Psoas muscle (tissue), 8 donors: Measurements from ENCODE around the gene SNX8. TPM values are rescaled to one million over a fixed set of nuclear protein-coding genes. Genes with fewer than 3 reads are reported as not detected.

Experiments used
- ATAC-seq, 4 donors: fragments of 200-7000 bp; cut with Tn5 transposase; one replicate each; pipeline ENCODE4 v1.9.1; 2020; ENCODE audit warnings: moderate library complexity in 3 of 4, mild to moderate bottlenecking in 2 of 4
- DNase-seq, 2 donors: peaks; one replicate each; pipeline ENCODE4 v3.0.0-alpha.2; 2020
- H3K27ac ChIP-seq: fragments of 200-600 bp; one replicate; pipeline ENCODE4 v1.8.0; 2022
- H3K27me3 ChIP-seq, 3 donors: fragments of 200-600 bp in 1 of 3; one replicate each; pipeline versions ENCODE4 v1.6.1 to v1.8.0; 2013 to 2022; ENCODE audit warnings: low read length in 2 of 3, mild to moderate bottlenecking in 2 of 3, moderate library complexity in 1 of 3; ENCODE audit not compliant: insufficient read depth in 3 of 3
- H3K36me3 ChIP-seq, 2 donors: fragments of 200-600 bp in 1 of 2; one replicate each; pipeline versions ENCODE4 v1.6.1 to v1.8.0; 2013 to 2022; ENCODE audit warnings: low read depth in 1 of 2, mild to moderate bottlenecking in 1 of 2, moderate library complexity in 1 of 2; ENCODE audit not compliant: insufficient read depth in 1 of 2
- H3K4me1 ChIP-seq: fragments of 200-600 bp; one replicate; pipeline ENCODE4 v1.8.0; 2022
- H3K4me3 ChIP-seq: fragments of 200-600 bp; one replicate; pipeline ENCODE4 v1.8.0; 2022; ENCODE audit warnings: mild to moderate bottlenecking
- H3K9me3 ChIP-seq: fragments of 200-600 bp; one replicate; pipeline ENCODE4 v1.8.0; 2022
- CTCF ChIP-seq: fragments of 200-600 bp; IDR thresholded peaks from one replicate; pipeline ENCODE4 v1.8.0; 2022; ENCODE audit warnings: antibody characterized with exemption
- WGBS, 3 donors: extraction: QIAGEN DNeasy Blood & Tissue Kit; methylation state at CpG; one replicate each; pipeline versions ENCODE4 v1.1.6 to v1.1.7; 2013; 5-methylcytosine and 5-hydroxymethylcytosine counted together
- intact Hi-C, 2 donors: fragments of 100-400 bp; cut with DNase I; formaldehyde crosslinking; loops; one replicate each; pipeline versions ENCODE4 v1.11.0 to v1.14.2; 2022
- long read RNA-seq, 2 donors: library from polyadenylated mRNA; unstranded; transcript quantifications; one replicate each; pipeline ENCODE4 v2.0.0, GENCODE V29; 2021
- polyA plus RNA-seq, 3 donors: library from polyadenylated mRNA; stranded (reverse); fragments of 200-250 nt; gene quantifications; one replicate each; pipeline ENCODE4 v1.2.3, GENCODE V29; 2013
- total RNA-seq, 4 donors: library from RNA; stranded (reverse); fragmentation: NEBNext Ultra II Directional in 2 of 4; extraction: Animal tissue kit (Norgen Biotek cat#: 25700) in 2 of 4; gene quantifications; one replicate each; pipeline versions ENCODE4 v1.2.1 to v1.2.4, GENCODE V29; 2021 to 2023
- donor health status: healthy with polysubstance abuse.
- donor health status: DM: no; HTN: no; CAD: no; lungs with moderate emphysema.
- donor health status: Bipolar disorder and iron deficiency.
- donor health status: healthy.
- donor health status: DM: yes; HTN: yes; CAD: no.
- donor health status: DM: no; HTN: no; CAD: no.
- donor health status: DM: no; HTN: no; CAD: no.
- donor health status: DM: yes; HTN: yes; CAD: no.

SNX8 gene, protein sequence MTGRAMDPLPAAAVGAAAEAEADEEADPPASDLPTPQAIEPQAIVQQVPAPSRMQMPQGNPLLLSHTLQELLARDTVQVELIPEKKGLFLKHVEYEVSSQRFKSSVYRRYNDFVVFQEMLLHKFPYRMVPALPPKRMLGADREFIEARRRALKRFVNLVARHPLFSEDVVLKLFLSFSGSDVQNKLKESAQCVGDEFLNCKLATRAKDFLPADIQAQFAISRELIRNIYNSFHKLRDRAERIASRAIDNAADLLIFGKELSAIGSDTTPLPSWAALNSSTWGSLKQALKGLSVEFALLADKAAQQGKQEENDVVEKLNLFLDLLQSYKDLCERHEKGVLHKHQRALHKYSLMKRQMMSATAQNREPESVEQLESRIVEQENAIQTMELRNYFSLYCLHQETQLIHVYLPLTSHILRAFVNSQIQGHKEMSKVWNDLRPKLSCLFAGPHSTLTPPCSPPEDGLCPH
- total RNA-seq (10 to 100 TPM; 13.4 to 25.1 (median 21.7) TPM), polyA plus RNA-seq (10 to 100 TPM in 2 of 3 donors, 1 to 10 TPM in 1; 8.4 to 14.3 (median 12.3) TPM)
- long read RNA-seq, donor 1, full-length matches to known transcripts = 9 of 9 reads
- long read RNA-seq, donor 1, partial matches to known transcripts = 0 of 9 reads
- long read RNA-seq, donor 1, other reads (novel, unspliced or antisense) = 0 of 9 reads
- long read RNA-seq, donor 2, full-length matches to known transcripts = 32 of 34 reads
- long read RNA-seq, donor 2, partial matches to known transcripts = 0 of 34 reads
- long read RNA-seq, donor 2, other reads (novel, unspliced or antisense) = 2 of 34 reads

GRCh38 chr7:2314209-2314955, at the start of gene SNX8:
TSS of gene SNX8 (minus strand) at chr7:2314441. CDS start at chr7:2314421, 20 bp downstream.
- TF ChIP-seq CTCF = no peak
- Histone ChIP-seq H3K9me3 (no peaks in the 10 kb centered on the region), H3K4me3 (peak within 1 kb of the TSS; percentile 91), H3K27ac (peak within 1 kb of the TSS; percentile 69), H3K36me3 (no peaks in the 10 kb centered on the region), H3K4me1 (no peaks in the 10 kb centered on the region), H3K27me3 (no peaks in the 10 kb centered on the region)
- intact Hi-C loops = no loop called here
- peak; percentile 99 to 100 (median 100) for ATAC-seq
- DNase-seq = peak; percentile 88 to 96
- 1 to 3% (median 2%) methylated on average over 33 to 78 of the region's 78 CpGs for WGBS, 3 donors

GRCh38 chr7:2362385-2363088, 48.3 kb upstream of the SNX8 start:
- H3K27ac ChIP-seq = no peak overlapping the region
- H3K9me3 ChIP-seq = no peaks in the 10 kb centered on the region
- peaks cover 10 to 100% of the 10 kb centered on the region in 2 donors for H3K36me3 ChIP-seq
- ATAC-seq (no peak), DNase-seq (peak in 1 of 2 donors; percentile 28)
- H3K4me3 ChIP-seq = no peak overlapping the region
- peaks cover 27% of the 10 kb centered on the region for H3K4me1 ChIP-seq
- intact Hi-C loops = loop anchor here in 1 of 2 donors (5.0 kb wide), 1 partner anchor 35 kb away; no protein-coding TSS in a partner anchor
- no peaks in the 10 kb centered on the region for H3K27me3 ChIP-seq
- no peak for TF ChIP-seq CTCF
- 92 to 93% (median 92%) methylated on average over 27 of the region's 27 CpGs for WGBS, 3 donors

GRCh38 chr7:2360796-2361195, 46.6 kb upstream of the SNX8 start:
- H3K36me3 ChIP-seq = peaks cover 8 to 93% of the 10 kb centered on the region in 2 donors
- no peak overlapping the region for H3K27ac ChIP-seq
- H3K27me3 ChIP-seq = no peaks in the 10 kb centered on the region
- no peak overlapping the region for H3K4me3 ChIP-seq
- WGBS, 3 donors = 75 to 80% (median 76%) methylated on average over 6 of the region's 6 CpGs
- TF ChIP-seq CTCF = no peak
- DNase-seq (no peak), ATAC-seq (no peak)
- intact Hi-C loops = loop anchor here in 1 of 2 donors (5.0 kb wide), 1 partner anchor 37 kb away; no protein-coding TSS in a partner anchor
- peaks cover 43% of the 10 kb centered on the region for H3K4me1 ChIP-seq
- no peaks in the 10 kb centered on the region for H3K9me3 ChIP-seq

- no peaks in the 10 kb centered on the region for H3K27me3 ChIP-seq
- peaks cover 43% of the 10 kb centered on the region for H3K4me1 ChIP-seq
- peaks cover 7 to 81% of the 10 kb centered on the region in 2 donors for H3K36me3 ChIP-seq
- no peak overlapping the region for H3K4me3 ChIP-seq
- 86 to 90% (median 87%) methylated on average over 11 of the region's 11 CpGs for WGBS, 3 donors
- TF ChIP-seq CTCF = no peak
- no peak overlapping the region for H3K27ac ChIP-seq
- intact Hi-C loops = loop anchor here in 1 of 2 donors (5.0 kb wide), 1 partner anchor 38 kb away; no protein-coding TSS in a partner anchor
- DNase-seq = peak in 1 of 2 donors; percentile 23
- H3K9me3 ChIP-seq = no peaks in the 10 kb centered on the region
- ATAC-seq = no peak
These were observed 45.4 kb upstream of the SNX8 start for GRCh38 chr7:2359610-2360009.
